Endothelial cell of umbilical vein (primary cell): ENCODE results near the gene ITIH4.

Experiments used
- CTCF ChIP-seq, 2 donors: IDR thresholded peaks; 1 replicate in 1 of 2; 2 replicates in 1 of 2; pipeline ENCODE4 v1.5.1; 2011; ENCODE audit warnings: low read length in 2 of 2, mild to moderate bottlenecking in 2 of 2, moderate library complexity in 2 of 2, control low read depth in 1 of 2, inconsistent platforms in 1 of 2, low read depth in 1 of 2; ENCODE audit not compliant: insufficient read depth in 1 of 2; ENCODE audit errors: extremely low read depth in 1 of 2
- POLR2A ChIP-seq: IDR thresholded peaks from 2 replicates; pipeline ENCODE4 v1.6.1; 2012; ENCODE audit warnings: low read depth, mild to moderate bottlenecking, control low read depth, low read length
- POLR2AphosphoS5 ChIP-seq: IDR thresholded peaks from 2 replicates; pipeline ENCODE4 v1.6.1; 2012; ENCODE audit warnings: low read depth, mild to moderate bottlenecking, control low read depth, low read length, moderate library complexity; ENCODE audit not compliant: insufficient read depth

- no peak for TF ChIP-seq CTCF (IDR thresholded peaks at IDR 0.05; ENCODE audit: extremely low read depth in 1 of 2, insufficient read depth in 1 of 2, low read depth in 1 of 2, low read length in 2 of 2)
- no peak for TF ChIP-seq POLR2A
- TF ChIP-seq POLR2AphosphoS5: no peak
Observed at GRCh38 chr3:52839892-52840545, 9.5 kb upstream of the ITIH4 start.
